Measurements from ENCODE around the gene SLC13A2.

DNA sequence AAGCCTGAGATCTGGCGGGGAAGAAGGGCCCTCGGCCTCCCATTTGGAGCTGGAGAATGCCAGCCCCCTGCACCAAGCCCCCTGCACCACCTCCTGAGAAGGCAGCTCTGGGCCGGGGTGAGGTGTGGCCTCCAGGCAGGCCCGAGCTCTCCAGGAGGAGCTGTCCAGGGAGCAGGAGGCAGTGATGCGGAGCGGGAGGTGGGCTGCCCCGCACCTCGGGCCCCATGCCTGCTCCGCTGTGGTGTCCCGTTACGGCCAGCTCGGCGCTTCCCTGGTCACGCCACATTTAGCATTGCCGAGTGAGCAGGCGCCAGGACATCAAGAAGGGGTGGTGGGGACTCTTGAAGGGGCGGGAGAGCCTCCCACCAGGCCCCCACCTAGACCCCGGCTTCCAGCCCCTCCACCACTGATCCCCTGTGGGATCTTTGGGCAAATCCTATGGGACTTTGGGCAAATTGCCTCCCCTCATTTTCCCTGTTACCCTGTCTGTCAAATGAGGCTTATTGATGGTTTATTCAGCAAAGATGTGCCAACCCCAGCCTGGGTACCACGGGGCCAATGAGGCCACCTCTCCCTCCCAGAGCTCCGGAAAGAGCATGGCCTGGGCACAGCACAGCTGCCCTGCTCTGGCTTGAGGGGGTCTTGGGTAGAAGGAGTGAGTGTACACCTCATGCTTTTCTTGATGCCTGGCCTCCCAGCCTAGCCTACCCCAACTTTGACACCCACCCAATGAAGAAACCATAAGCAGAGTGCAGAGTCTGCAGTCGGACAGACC is 48.1 kb downstream of the SLC13A2 start:
- TF ChIP-seq, protein P1, sequence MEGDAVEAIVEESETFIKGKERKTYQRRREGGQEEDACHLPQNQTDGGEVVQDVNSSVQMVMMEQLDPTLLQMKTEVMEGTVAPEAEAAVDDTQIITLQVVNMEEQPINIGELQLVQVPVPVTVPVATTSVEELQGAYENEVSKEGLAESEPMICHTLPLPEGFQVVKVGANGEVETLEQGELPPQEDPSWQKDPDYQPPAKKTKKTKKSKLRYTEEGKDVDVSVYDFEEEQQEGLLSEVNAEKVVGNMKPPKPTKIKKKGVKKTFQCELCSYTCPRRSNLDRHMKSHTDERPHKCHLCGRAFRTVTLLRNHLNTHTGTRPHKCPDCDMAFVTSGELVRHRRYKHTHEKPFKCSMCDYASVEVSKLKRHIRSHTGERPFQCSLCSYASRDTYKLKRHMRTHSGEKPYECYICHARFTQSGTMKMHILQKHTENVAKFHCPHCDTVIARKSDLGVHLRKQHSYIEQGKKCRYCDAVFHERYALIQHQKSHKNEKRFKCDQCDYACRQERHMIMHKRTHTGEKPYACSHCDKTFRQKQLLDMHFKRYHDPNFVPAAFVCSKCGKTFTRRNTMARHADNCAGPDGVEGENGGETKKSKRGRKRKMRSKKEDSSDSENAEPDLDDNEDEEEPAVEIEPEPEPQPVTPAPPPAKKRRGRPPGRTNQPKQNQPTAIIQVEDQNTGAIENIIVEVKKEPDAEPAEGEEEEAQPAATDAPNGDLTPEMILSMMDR (conservative IDR thresholded peaks at IDR 0.05; ENCODE audit: low read depth, low read length), result no peak
- TF ChIP-seq POLR2A (IDR thresholded peaks at IDR 0.05; ENCODE audit: low read depth, low read length), result no peak
- TF ChIP-seq RAD21 (IDR thresholded peaks at IDR 0.05; ENCODE audit: low read length), result no peak
- no peak for TF ChIP-seq MXI1 (IDR thresholded peaks at IDR 0.05; ENCODE audit: borderline replicate concordance, low read depth, low read length)
- TF ChIP-seq, protein P2, sequence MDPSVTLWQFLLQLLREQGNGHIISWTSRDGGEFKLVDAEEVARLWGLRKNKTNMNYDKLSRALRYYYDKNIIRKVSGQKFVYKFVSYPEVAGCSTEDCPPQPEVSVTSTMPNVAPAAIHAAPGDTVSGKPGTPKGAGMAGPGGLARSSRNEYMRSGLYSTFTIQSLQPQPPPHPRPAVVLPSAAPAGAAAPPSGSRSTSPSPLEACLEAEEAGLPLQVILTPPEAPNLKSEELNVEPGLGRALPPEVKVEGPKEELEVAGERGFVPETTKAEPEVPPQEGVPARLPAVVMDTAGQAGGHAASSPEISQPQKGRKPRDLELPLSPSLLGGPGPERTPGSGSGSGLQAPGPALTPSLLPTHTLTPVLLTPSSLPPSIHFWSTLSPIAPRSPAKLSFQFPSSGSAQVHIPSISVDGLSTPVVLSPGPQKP (IDR thresholded peaks at IDR 0.05; ENCODE audit: borderline replicate concordance, low read depth, low read length), result no peak
- no peak for TF ChIP-seq SMC3 (IDR thresholded peaks at IDR 0.05; ENCODE audit: low read depth, low read length)
- TF ChIP-seq RCOR1 (IDR thresholded peaks at IDR 0.05; ENCODE audit: insufficient replicate concordance, low read length), result no peak
- no peak for TF ChIP-seq MAFK (IDR thresholded peaks at IDR 0.05; ENCODE audit: low read depth, low read length)
- no peak for TF ChIP-seq CEBPB (IDR thresholded peaks at IDR 0.05; ENCODE audit: low read depth, low read length)
